VCaP (cell line): Measurements from ENCODE around the gene ADIPOR2.

ENCODE experiments used
- H3K27ac ChIP-seq: fragments of 450-650 bp; 2 replicates; pipeline ENCODE4 v1.5.1; 2017
- CTCF ChIP-seq: fragments of 450-650 bp; conservative IDR thresholded peaks from 2 replicates; pipeline ENCODE4 v1.5.1; 2017; ENCODE audit warnings: mild to moderate bottlenecking, moderate library complexity

Gene ADIPOR2

GRCh38 chr12:1808036-1808797 lies 117.3 kb downstream of the ADIPOR2 start:
- no peak overlapping the region for H3K27ac ChIP-seq
- no peak for TF ChIP-seq CTCF

GRCh38 chr12:1808798-1809480 lies 118.1 kb downstream of the ADIPOR2 start:
- TF ChIP-seq CTCF = no peak
- H3K27ac ChIP-seq = no peak overlapping the region

- no peak for TF ChIP-seq CTCF
- H3K27ac ChIP-seq = no peak overlapping the region
Measured at GRCh38 chr12:1809591-1810190, 118.8 kb downstream of the ADIPOR2 start.

- TF ChIP-seq CTCF = no peak
- H3K27ac ChIP-seq = no peak overlapping the region
Measured at GRCh38 chr12:1810201-1810930, 119.5 kb downstream of the ADIPOR2 start.

- H3K27ac ChIP-seq = no peak overlapping the region
- TF ChIP-seq CTCF = no peak
Measured at GRCh38 chr12:1810931-1811280, 120.0 kb downstream of the ADIPOR2 start.

- no peak overlapping the region for H3K27ac ChIP-seq
- no peak for TF ChIP-seq CTCF
Measured at GRCh38 chr12:1811281-1811947, 120.5 kb downstream of the ADIPOR2 start.
